HG02763 (cell line): ENCODE results near the gene PLGLB1.
"Not testable (repeated sequence)": the region's sequence is repeated elsewhere in the genome, so short reads cannot be mapped to it uniquely, and the experiment has no call there.

Source experiments
- ATAC-seq: cut with Tn5 transposase; IDR thresholded peaks from one replicate; pipeline ENCODE4 v1.9.1; 2021; ENCODE audit warnings: mild to moderate bottlenecking, moderate library complexity; ENCODE audit not compliant: unreplicated experiment

PLGLB1 gene

DNA sequence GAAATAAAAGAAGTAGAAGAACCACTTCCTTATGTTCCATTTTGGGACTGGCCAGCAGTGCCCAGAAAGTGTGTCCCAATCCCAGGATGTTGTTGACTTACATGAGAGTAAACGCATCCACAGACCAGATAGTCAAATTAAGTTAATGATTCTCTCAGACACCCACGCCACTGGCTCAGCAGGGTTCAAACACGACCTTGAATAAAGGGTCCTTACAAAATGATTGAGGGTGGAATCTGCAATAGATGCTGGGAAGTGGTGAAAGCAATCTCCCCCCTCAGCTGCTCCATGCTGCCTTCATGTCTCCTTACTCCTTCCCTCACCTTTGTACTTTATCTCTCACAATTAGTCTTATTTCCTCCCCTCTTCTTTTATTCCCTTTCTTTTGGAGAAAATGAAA, at the start of gene PLGLB1:
TSS of gene PLGLB1 (minus strand) at position 101 of the 400 bp plus-strand sequence. CDS start at position 40, 61 bp downstream.
- ATAC-seq = not testable (repeated sequence)

GRCh38 chr2:87064305-87064704, 42.7 kb upstream of the PLGLB1 start:
- not testable (repeated sequence) for ATAC-seq

DNA sequence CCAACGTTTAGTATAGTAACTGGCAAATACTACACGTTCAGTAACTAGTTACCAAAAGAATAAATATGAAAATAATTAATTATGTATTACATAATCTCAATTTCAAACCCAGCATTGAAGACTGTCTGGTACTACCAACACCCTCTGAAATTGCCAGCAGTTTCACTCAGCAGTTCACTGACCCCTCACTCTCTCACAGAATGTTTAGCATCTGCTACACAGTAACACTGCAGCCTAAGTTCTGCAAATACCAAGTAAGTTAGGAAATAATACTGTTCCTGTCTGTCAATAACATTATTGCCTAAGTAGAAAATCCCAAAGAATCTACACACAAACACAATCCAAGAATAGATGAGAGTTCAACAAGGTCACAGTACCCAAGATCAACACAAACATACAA, 41.8 kb upstream of the PLGLB1 start:
- not testable (repeated sequence) for ATAC-seq

GRCh38 chr2:87061519-87061918, 39.9 kb upstream of the PLGLB1 start:
- ATAC-seq = not testable (repeated sequence)

- not testable (repeated sequence) for ATAC-seq
Observed at GRCh38 chr2:87057606-87058005, 36.0 kb upstream of the PLGLB1 start.

GRCh38 chr2:87056843-87057242, 35.2 kb upstream of the PLGLB1 start:
- ATAC-seq = not testable (repeated sequence)

GRCh38 chr2:87056435-87056834, 34.8 kb upstream of the PLGLB1 start:
- not testable (repeated sequence) for ATAC-seq

DNA sequence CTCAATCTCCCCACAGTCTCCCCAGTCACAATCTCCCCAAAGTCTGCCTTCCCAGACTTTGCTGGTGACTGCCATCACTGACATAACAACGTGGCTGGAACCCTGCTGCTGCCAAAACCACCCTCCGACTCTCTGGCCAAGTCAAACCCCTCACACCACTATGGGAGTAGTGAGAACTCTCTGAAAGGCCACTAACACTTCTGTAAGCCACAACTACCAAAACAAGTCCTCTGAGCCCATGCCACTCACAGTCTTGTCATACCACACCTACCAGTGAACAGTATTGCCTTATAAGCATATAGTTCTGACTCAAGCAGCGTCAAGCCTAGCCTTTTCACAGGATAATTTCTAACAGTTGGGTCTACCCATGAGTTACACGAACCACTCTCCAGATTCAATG, 32.7 kb upstream of the PLGLB1 start:
- not testable (repeated sequence) for ATAC-seq

- not testable (repeated sequence) for ATAC-seq
Observed at GRCh38 chr2:87041321-87041978, 19.8 kb upstream of the PLGLB1 start.

- ATAC-seq = not testable (repeated sequence)
Observed at GRCh38 chr2:87028607-87029006, 7.0 kb upstream of the PLGLB1 start.

DNA sequence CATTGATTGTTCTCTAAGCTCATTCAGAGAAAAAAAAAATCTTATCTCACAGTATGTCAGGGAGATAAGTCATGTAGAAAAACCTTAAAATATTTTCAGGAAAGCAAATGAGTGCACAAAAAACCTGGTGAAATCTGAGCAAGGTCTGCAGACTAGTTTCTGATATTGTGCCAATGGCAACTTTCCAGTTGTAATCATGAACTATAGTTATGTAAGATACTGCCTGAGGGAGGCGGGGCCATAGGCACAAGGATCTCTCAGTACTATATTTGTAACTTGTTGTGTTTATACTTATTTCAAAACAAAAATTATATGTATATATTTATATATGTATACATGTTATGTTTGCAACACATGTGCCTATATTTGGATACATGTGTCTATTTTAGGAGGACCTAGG, 5.2 kb upstream of the PLGLB1 start:
- ATAC-seq = not testable (repeated sequence)

- not testable (repeated sequence) for ATAC-seq
Observed at GRCh38 chr2:87025927-87026326, 4.3 kb upstream of the PLGLB1 start.

DNA sequence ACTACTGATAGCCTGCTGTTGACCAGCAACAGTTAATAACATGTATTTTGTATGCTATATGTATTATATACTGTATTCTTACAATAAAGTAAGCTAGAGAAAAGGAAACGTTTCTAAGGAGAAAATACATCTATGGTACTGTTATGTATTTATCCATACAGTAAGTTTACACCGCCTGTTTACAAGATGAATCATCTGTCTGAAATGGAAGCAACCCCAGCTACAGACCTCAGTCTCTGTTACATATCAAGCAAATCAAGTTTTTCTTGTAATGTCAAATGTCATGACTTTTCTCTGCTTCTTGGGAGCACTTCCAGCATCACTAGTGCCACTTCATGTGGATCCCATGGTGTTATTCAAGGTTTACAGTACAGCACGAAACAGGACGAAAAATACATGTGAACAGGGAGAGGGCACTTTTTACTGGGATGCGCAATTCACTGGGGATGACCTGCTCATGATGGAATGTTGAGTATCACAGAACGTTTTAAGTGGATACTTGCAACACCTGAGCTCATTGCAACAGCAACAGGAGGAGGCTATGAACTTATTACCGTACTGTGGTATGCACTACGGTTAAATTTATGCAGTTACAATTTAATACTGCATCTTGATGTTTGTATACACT, 2.5 kb upstream of the PLGLB1 start:
- not testable (repeated sequence) for ATAC-seq

GRCh38 chr2:87021043-87021442, 601 bp downstream of the PLGLB1 start:
- not testable (repeated sequence) for ATAC-seq

DNA sequence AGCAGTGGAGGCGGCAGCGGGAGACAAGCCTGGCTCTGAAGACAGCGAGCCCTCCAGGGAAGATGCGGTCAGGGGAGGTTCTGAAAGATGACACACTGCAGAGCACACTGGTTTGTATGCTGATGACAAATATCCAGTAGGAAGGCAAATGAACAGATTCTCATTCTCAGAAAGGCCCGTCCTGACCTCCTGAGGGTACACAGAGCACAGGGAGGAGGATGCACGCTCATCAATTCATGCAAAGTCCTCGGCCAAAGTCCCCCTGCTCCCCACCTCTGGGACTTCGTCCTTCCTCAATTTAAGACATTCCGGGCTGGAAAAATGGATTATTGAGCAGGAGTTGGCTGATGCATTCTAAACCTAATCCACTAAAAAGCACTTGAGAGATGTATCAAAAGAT, 2.6 kb downstream of the PLGLB1 start:
- not testable (repeated sequence) for ATAC-seq

- ATAC-seq = not testable (repeated sequence)
Observed at GRCh38 chr2:87014489-87015169, 7.0 kb downstream of the PLGLB1 start.

DNA sequence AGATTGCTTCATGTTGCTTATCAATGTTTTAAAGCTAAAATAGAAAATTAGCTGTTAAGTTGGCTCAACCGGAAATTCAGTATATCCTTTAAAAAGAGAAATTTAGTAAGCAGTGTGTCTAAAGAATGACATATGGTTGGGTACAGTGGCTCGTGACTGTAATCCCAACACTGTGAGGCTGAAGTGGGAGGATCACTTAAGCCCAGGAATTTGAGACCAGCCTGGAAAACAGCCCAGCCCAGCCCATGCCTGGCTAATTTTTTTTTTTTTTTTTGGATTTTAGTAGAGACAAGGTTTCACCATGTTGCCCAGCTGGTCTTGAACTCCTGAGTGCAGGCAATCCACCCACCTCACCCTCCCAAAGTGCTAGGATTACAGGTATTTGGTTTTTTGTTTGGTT, 17.2 kb downstream of the PLGLB1 start:
- ATAC-seq = not testable (repeated sequence)
